Stimulated activated naive CD4-positive, alpha-beta T cell (primary cell): ENCODE data around the gene RAB44.
"Not testable (repeated sequence)": the region's sequence is repeated elsewhere in the genome, so short reads cannot be mapped to it uniquely, and the experiment has no call there.

Experiments
- DNase-seq, 6 experiments: peaks; one replicate each; lab custom pipeline; 2025; lab: John Stamatoyannopoulos, UW

Gene RAB44

DNA sequence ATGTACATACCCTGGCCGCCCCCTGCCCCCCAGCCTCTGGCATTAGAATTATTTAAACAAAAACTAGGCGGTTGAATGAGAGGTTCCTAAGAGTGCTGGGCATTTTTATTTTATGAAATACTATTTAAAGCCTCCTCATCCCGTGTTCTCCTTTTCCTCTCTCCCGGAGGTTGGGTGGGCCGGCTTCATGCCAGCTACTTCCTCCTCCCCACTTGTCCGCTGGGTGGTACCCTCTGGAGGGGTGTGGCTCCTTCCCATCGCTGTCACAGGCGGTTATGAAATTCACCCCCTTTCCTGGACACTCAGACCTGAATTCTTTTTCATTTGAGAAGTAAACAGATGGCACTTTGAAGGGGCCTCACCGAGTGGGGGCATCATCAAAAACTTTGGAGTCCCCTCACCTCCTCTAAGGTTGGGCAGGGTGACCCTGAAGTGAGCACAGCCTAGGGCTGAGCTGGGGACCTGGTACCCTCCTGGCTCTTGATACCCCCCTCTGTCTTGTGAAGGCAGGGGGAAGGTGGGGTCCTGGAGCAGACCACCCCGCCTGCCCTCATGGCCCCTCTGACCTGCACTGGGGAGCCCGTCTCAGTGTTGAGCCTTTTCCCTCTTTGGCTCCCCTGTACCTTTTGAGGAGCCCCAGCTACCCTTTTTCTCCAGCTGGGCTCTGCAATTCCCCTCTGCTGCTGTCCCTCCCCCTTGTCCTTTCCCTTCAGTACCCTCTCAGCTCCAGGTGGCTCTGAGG lies 11.5 kb upstream of the RAB44 start:
- DNase-seq = no peak

DNA sequence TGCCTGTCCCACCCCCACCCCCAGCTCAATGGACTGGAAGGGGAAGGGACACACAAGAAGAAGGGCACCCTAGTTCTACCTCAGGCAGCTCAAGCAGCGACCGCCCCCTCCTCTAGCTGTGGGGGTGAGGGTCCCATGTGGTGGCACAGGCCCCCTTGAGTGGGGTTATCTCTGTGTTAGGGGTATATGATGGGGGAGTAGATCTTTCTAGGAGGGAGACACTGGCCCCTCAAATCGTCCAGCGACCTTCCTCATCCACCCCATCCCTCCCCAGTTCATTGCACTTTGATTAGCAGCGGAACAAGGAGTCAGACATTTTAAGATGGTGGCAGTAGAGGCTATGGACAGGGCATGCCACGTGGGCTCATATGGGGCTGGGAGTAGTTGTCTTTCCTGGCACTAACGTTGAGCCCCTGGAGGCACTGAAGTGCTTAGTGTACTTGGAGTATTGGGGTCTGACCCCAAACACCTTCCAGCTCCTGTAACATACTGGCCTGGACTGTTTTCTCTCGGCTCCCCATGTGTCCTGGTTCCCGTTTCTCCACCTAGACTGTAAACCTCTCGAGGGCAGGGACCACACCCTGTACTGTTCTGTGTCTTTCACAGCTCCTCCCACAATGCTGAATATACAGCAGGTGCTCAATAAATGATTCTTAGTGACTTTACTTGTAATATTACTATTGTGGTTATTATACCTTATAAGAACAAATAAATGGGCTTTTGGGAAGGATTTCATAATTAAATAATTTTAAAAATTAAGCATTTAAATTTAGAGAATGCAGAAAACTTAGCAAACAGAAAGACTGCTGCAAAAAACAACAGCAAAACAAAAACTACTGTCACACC lies 10.7 kb upstream of the RAB44 start:
- no peak for DNase-seq

DNA sequence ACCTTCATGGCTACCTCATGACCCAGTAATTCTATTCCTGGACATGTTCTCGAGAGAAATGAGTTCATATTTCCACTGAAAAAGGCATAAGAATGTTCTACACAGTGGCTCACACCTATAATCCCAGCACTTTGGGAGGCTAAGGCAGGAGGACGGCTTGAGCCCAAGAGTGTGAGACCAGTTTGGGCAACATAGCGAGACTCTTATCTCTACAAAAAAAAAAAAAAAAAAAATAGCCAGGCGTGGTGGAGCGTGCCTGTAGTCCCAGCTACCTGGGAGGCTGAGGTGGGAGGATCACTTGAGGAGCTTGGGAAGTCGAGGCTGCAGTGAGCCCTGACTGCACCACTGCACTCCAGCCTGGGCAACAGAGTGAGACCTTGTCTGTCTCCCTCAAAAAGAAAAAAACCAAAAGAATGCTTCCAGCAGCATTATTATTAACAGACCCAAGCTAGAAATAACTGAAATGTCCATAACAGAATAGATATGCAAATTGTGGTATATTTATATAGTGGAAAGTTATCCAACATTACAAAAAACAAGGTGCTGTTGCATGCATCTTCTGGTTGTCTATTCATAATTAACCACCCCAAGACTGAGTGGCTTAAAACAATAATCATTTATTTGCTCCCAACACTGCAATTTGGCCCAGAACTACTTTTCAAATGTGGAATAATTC lies 9.4 kb upstream of the RAB44 start:
- DNase-seq = no peak

DNA sequence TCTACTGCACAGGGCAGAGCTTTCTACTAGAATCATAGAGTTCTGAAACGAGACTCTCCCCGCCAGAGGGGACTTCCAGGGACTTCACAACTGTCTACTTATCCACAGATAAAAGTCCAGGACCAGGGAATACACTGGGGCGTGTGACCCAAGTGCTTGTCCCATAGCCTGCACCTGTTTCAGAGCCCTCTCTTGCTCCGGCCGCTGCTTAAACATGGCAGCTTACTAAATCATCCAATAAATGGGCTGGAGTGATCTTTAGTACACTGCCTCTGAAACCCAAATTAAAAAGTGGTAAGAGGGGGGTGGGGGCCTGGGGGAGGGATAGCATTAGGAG lies 8.9 kb upstream of the RAB44 start:
- DNase-seq = no peak

DNA sequence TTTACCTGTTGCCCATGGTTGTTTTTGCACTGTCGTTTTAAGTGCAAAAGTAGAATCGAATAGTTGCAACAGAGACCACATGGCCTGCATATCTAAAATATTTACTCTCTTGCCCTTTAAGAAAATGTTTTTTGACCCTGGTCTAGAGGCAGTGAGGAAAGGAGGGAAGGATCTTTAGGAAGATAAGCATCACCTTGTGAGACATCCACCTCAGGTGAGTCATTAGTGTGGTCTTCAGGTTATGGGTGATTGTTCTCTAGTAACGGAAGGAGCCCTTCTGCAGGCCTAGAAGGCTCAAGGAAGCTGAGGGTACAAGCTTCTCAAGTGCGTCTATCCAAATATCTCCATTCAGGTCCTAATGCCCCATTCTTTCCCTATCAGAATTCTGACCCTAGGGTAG lies 6.6 kb upstream of the RAB44 start:
- DNase-seq = no peak

DNA sequence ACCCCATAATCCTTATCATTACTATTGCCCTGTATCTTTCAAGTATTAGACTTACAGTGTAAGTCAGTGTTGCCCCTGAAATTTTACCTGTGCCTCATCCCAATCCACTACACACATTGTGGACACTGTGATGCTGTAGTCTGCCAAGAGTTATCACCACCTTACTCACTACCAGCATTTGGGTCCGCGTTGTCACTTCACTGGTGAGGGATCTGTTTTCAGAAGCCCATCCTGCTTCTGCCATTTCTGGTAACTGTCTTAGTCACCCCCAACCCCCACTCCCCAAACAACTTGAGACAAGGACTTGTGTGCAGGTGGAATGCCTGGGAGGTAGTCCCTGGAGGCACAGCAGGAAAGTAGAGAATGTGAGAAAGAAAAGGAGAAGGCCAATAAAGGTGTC lies 6.0 kb upstream of the RAB44 start:
- DNase-seq = no peak

DNA sequence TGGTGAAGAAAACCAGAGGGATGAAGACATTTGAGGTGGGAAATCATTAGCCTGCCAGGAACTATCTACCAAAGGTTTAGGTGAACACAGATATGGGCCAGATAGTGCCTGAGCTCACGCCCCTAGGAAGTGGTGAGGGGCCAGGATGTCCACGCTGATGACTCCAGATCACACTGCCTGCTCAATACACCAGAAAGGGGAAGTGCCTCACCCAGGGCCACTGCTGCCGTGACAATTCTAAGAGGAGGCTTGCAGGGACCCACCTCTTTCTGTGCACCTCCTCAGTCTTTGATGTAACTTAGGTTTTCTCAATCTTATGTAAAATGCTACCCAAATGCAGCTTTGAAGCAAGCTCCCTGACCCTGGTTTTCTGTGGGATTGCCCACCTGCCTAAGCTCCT lies 5.4 kb upstream of the RAB44 start:
- no peak for DNase-seq

DNA sequence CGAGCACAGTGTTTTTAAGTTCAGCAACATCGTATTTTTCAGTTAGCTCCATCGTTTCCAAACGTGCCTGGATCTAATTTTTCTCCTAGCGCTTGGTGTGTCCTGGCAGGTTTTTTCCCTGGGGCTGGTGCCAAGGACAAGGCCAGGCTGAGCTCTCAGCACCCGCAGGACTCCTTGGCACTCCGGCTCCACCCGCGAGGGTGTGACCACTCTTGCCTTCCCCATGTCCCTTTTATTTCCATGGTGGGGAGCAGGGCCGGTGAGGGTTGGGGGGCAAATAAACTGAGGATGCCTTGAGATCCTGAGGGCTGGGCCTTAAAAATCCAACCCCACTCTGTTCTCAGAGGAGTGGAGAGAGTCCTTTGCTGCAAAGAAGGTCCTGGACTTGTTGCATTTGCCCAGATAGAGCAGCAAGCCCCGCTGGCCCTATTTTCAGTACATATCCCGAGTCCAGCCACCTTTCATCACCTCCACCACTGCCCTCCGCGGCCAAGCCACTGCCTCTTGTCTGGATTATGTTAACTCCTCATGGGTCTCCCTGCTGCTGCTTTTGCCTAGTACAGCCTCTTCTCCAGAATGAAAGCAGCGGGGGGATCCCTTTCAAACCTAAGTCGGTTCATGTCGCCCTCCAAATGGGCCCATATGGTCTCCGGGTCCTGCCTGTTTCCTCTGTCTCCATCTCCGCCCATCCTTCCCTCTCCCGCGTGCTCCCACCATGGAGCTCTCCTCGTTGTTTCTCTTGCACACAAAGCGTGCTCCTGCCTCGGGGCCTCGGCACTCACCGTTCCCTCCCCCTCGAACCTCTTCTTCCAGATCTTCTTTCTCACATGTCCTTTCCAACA lies 4.5 kb upstream of the RAB44 start:
- DNase-seq = no peak

DNA sequence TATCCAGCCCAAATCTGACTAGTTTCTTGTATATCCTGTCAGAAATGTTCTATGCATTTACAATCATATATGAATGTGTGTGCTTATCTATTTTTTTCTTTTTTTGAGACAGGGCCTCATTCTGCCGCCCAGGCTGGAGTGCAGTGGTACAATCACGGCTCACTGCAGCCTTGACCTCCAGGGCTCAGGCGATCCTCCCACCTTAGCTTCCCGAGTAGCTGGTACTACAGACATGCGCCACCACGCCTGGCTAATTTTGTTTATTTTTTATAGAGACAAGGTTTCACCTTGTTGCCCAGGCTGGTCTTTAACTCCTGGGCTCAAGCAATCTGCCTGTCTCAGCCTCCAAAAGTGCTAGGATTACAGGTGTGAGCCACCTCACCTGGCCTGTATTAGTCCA lies 3.0 kb upstream of the RAB44 start:
- no peak for DNase-seq

DNA sequence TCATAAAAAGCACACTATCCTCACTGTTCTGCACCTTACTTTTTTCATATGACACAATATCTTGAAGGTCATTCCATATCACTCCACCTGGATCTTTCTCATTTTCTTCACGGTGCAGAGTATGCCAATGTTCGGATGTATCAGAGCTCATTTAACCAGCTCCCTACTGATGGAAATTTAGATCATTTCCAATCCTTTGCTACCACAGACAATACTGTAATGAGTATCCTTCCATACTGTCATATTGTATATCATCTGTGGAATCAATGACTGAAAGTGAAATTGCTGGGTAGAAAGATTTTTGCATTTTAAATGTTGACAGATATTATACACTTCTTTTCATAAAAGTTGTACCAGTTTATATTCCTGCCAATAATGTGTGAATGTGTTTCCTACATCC lies 2.2 kb upstream of the RAB44 start:
- DNase-seq = no peak

DNA sequence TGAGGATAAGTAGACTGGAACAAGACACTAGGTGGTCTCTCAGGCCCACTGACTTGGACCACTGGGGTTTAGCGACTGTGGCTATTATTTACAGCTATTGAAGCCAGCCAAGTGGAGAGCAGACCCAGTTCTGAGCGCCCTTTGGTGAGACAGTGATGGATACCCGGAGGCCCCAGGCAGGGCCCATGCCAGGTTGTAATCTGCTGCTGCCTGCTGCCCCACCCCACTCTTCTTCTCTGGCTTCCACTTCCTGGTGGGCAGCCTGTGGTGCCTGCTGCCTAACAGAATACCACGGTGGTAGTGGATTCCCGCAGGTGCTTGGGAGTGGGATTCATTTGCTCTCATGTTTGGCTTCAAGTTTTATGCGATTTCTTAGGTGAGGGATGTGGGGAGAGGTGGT lies 570 bp downstream of the RAB44 start:
- DNase-seq = no peak

DNA sequence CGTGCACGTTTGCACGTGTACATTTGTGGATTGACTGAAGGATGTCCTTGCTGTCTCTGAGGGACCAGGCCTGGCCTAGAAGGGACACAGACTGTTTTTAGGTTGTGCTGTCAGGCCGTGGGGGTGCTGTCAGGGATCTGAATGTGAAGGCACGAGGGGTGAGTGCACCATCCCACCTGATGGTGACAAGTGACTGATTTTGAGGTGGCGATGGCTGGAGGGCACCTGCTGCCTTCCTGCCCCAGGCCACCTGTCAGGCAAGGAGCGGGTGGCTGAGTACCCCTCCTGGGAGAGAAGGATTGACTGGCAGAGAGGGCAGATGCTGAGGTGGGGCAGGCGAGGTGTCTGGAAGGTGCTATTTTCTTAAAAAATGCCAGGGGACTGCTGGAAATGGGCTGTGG lies 1.2 kb downstream of the RAB44 start:
- DNase-seq = no peak

DNA sequence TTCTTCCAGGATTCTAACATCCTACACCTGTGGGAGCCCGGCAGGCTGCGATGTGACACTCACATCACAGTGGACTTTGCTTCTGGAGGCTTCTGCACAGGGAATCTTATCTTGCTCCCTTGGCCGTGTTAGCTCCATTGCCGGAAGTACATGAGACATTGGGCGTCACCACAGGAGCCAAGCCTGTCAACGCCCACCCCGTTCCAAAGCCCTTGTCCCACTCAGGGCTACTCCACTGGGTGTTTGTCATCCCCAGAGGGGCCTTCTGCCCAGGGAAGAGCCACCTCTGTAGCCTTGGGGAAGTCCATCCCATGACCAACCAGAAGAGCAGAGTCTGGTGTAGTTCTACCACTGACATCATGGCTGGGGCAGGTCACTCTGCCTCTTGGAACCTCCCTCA lies 1.7 kb downstream of the RAB44 start:
- DNase-seq = no peak

DNA sequence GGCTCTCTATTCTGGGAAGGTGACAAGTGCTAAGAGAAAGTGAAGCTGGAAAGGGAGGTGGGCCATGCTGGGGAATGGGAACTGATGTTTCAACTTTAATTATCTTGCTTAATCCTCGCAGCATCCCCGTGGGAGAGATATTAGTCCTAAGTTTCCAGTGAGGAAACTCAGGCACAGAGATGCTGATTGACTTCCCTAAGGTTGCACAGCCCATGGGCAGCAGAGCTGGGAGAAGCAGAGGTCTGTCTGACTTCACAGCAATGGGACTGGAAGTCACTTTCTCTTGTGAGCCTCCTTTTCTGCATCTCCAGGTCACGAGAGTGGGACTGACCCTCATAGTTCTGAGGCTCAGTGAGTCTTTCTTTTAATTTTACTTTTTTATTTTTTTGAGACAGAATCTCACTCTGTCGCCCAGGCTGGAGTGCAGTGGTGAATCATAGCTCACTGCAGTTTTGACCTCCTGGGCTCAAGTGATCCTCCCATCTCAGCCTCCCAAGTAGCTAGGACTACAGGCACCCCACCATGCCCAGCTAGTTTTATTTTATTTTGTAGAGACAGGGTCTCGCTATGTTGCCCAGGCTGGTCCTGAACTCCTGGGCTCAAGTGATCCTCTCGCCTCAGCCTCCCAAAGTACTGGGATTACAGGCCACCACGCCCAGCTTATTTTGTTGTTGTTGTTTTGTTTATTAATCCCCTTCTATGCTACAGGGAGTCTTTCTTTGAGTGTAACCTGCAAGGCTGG lies 2.6 kb downstream of the RAB44 start:
- DNase-seq = no peak

DNA sequence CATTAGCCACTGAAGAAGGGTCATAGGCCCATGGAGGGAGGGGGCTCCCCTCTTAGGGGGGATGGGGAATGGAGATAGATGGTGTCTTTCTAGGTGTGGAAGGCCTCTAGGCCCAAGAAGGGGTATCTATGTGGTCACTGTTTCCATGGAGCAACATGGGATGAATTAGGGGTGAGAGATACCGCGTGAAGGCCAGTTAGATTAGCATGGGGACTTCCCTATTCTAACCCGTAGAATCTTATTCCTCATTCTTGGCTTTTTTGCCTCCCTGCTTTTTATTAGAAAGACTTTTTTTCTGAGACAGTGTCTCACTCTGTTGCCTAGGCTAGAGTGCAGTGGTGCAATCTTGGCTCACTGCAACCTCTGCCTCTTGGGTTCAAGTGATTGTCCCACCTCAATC lies 3.2 kb downstream of the RAB44 start:
- DNase-seq = no peak

DNA sequence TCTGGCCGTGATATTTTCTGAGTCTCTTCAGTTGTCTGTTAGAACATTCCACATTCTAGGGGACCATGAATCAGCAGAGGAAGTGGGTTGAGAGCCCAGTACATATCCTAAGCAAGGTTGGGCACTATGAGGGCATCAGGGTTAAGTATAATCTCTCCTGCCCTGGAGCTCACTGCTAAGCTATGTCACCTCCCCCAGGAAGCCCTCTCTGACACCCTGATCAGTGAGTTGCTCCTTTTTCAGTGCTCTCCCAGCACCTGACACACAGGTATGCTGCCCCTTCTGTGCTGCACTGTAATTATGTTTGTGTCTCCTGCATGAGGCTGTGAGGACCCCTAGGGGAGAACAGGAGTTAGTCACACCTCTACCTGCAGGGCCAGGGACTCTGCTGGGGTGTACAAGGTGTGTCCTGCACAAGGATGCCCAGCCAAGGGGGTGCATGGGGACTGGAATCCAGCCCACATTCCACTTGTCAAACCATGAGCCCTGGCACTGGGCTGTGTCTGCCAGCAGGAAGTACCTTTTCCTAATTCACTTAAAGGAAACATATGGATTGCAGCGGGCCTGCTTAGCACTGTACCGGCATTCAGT lies 3.9 kb downstream of the RAB44 start:
- DNase-seq = no peak

DNA sequence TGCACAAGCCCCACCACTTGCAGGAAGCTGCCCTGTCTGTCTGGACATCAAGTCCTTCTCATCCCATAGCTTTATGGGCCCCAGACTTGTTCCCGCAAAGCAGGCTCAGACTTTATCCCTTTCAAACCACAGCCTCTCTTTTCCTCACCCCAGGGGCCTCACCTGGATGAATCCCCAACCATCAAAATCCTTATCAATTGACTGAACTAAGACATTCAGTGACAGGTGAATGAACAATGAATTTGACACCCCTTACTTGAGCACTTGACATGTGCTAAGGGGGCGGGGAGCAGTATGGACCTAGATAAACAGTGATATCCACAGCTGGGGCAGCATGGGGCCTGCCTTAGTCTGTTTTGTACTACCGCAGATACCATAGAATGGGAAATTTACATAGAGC lies 5.0 kb downstream of the RAB44 start:
- DNase-seq = no peak

DNA sequence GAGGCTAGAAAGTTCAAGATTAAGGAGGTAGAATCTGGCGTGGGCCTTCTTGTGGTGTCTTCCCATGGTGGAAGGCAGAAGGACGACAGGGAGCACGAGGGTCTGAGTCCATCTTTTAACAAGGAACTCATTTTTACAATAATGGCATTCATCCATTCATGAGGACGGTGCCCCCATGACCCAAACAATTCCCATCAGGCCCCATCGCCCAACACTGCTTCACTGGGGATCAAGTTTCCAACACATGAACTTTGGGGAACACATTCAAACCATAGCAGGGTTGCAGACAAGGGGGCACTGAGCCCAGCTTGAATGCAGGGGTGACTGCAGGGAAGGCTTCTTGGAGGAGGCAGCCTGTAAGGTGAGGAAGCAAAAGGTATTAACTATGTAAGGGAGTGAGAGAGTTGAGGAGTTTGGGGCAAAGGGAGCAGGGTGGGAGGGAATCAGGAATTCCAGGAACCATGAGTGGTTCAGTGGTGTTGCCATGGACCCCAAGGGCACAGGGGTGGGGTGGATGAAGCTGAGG lies 5.5 kb downstream of the RAB44 start:
- DNase-seq = no peak

DNA sequence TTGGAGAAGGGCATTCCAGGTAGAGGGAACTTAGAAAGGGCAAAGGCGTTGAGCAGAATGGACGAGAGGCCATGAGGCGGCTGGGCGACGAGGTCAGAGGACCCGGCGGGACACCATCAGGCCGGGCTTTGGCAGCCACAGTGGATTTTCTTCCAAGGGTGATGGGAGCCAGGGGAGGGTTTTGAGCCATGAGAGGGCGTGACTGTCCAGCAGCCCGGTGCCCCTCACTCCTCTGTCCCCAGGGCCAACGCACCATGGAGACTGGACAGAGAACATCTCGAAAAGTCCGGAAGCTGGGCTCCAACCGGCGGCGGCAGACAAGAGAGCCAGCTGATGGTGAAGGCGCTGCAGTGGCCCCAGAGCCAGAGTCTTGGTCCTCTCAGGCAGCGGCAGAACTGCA lies 6.4 kb downstream of the RAB44 start:
- no peak for DNase-seq

DNA sequence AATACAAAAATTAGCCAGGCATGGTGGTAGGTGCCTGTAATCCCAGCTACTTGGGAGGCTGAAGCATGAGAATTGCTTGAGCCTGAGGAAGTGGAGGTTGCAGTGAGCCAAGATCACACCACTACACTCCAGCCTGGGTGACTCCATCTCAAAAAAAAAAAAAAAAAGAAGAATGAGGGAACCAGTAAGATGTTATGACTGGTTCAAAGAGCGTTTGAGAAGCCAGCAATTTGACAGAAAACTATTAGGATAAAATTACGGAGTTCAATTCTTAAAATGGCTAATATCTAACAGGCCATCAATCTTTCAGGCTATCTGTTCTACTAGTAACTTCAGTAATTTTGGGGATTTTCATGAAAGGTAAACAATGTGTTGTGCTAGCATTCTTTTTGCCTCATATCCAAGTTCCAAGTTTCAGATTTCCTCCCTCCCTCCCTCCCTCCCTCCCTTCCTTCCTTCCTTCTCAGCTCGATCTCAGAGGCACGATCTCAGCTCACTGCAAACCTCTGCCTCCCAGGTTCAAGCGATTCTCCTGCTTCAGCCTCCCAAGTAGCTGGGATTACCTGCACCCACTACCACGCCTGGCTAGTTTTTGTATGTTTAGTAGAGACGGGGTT lies 7.4 kb downstream of the RAB44 start:
- DNase-seq = not testable (repeated sequence)
